Stomach (tissue), 4 donors: Measurements from ENCODE around the gene ZNF462.

Experiments
- CTCF ChIP-seq, 7 experiments: fragments of 450-650 bp in 4 of 7; fragments of 200-600 bp in 3 of 7; sonication (generic) in 3 of 7; IDR thresholded peaks; one replicate each; pipeline ENCODE4 v1.5.1; 2016 to 2019; ENCODE audit warnings: antibody characterized with exemption in 7 of 7, control low read depth in 2 of 7, mild to moderate bottlenecking in 1 of 7
- EP300 ChIP-seq: sonication (generic); formaldehyde crosslinking; IDR thresholded peaks from one replicate; pipeline ENCODE4 v1.6.1; 2017; ENCODE audit warnings: antibody characterized with exemption
- POLR2A ChIP-seq, 4 donors: fragments of 450-650 bp; IDR thresholded peaks; one replicate each; pipeline ENCODE4 v1.6.1; 2016; ENCODE audit warnings: antibody characterized with exemption in 4 of 4, control low read depth in 2 of 4, mild to moderate bottlenecking in 1 of 4, moderate library complexity in 1 of 4
- POLR2AphosphoS5 ChIP-seq, 3 donors: sonication (generic); formaldehyde crosslinking; IDR thresholded peaks; one replicate each; pipeline ENCODE4 v1.6.1; 2016; ENCODE audit warnings: antibody characterized with exemption in 3 of 3

DNA sequence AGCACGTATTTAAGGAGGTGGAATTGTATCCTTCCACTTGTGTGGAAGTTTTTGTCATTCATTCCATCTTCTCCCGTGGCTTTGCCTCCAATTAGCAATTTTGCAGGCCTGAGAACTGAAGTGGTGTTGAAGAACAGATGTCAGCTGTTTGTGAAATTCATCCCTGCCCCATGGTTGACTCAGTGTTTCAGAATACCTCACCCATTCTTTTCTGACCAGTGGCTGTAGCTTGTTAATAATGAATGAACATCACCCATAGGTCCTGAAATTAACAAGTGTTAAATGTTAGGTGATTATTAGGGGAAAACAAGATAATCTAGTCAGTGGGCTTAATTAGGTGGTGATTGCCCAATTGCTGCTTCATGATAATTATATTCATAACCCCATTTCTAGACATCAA is 11.7 kb downstream of the ZNF462 start:
- TF ChIP-seq POLR2A (IDR thresholded peaks at IDR 0.05): no peak
- TF ChIP-seq CTCF (IDR thresholded peaks at IDR 0.05): no peak
- no peak for TF ChIP-seq POLR2AphosphoS5 (IDR thresholded peaks at IDR 0.05)
- TF ChIP-seq EP300: no peak
